HG03469 (cell line): ENCODE results near the gene GRIK4.
"Not testable (repeated sequence)": the region's sequence is repeated elsewhere in the genome, so short reads cannot be mapped to it uniquely, and the experiment has no call there.

Experiments
- ATAC-seq: cut with Tn5 transposase; IDR thresholded peaks from one replicate; pipeline ENCODE4 v1.9.1; 2021; ENCODE audit warnings: mild to moderate bottlenecking, moderate library complexity, moderate number of reproducible peaks; ENCODE audit not compliant: unreplicated experiment

Gene GRIK4

DNA sequence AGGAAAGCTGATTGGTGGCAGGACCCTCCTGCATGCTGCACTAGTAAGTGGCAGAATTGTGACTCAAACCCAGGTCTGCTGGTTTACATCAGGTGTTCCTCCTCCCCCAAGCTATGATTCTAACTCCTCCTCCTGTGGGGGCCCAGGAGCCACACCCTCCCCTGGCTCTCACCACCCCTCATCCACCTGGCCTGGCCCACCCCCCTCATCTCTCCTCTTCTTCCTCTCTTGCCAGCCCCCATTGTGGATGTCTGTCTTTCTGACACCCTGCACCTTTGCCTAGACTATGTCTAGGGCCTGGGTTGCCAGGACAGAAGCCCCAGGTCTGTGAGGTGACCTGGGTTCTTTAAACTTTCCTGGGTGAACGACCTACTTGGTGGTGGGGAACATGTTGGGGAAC, 59.9 kb downstream of the GRIK4 start:
- no peak for ATAC-seq

DNA sequence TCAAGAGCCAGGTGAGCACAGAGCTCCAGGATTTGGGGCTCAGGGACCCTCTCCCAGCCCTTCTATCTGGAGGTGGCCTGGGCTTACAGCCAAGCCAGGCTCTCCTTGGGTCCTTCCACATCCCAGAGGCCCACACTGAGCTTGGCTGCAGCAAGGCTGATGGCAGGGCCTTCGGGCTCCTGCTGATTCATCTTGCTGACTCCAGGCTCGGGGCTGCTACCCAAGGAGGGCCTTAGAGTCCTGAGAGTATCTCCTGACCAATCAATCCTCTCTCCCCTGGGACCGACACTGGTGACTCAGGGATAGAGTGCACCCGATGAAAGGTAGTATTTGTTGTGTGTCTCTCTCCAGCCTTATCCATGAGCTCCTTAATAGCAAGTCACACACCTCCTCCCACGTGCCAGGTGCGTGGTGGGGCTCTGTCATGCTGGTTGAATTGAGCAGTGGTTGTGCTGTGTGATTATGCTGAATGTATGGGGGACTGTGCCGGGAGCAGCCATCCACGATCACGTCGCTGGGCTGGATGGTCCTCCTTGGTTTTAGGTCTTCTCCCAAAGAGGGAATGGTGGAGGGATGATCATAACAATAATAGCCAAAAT, 62.3 kb downstream of the GRIK4 start:
- no peak for ATAC-seq

DNA sequence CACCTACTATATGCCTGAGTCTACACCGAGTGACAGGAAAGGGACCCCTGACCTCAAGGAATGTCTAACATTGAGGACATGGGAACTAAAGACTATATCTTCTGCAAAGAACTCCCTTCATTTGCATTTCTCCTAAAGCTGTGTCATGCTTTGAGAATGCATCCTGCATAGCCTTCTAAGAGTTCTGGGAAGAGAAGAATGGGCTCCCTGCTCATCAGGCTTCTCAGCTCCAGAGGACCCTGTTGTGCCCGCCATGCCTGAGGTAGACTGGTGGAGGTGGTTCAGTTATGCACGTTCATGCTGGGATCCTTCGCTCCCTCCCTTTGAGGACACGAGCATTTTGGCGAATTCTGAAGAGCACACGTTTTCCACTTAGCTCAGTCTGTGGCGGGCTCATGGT, 63.3 kb downstream of the GRIK4 start:
- ATAC-seq = no peak

- ATAC-seq = no peak
Observed at GRCh38 chr11:120575461-120575860, 63.9 kb downstream of the GRIK4 start.

DNA sequence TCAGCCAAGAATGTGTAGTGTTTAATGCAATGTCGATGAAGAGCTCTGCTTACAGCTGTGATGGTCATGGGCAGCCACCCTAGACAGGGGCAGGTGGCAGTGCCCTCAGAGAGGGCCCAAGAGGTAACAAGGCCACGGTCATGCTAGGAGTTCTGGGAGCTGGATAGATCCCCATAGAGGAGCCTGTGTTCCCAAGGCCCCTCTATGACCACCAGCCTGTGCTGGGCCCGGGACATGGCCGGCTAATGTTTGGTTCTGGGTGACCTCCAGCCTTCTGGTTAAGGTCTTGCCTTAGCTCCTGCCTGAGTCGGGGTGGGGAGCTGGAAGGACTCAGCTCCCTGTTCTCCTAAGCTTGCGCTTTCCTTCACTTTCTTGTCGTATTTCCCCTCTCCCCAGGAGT, 65.1 kb downstream of the GRIK4 start:
- no peak for ATAC-seq

DNA sequence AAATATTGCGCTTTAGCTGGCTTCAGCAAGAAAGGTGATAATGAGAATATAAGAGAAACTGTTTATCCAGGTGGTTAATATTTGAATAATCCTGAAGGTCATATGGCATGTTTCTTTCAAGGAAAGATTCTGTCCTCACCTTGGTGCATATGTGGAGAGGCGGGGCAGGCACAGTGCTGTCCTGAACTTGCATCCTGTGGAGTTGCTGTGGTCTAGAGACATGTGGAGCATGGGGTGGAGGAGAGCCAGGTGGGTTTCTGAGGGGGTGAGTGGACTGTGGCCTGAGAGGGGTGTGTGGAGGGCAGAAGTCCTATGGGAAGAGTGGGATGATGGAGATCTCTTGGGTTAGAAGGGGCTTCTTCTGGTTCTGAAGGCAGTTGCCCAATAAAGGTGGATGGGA, 65.5 kb downstream of the GRIK4 start:
- no peak for ATAC-seq

DNA sequence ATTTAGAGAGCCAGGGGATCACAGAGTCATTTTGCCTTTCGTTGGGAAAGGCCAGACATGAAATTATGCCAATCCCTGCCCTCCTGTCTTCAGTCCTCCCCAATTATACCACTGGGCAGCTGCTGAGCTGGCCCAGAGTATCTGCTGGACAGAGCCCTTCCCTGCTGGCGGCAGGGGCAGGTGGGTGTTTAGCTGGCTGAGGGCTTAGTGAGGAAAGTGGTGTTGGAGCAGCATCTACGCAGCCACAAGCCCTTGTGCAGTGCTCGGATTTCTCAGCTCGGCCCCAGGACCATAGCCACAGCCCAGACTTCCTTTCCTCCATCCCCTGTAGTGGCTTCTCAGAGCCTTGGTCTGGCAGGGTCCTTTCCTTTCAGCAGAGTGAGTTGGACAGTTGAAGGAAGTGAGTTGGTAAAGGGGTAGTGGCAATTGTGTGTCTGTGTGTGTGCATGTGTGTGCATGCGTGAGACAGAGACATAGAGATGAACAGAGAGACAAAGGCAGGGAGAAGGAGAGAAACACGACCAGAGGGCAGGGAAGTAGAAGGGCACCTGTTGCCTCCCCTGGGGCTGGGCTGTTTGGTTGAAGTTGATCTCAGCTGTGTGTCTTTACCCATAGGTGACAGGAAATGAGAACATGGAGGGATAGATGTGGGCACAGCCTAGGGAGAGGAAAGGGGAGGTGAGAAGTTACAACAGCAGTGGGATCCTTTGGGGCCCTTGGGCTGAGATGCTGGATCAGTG, 66.2 kb downstream of the GRIK4 start:
- ATAC-seq = no peak

GRCh38 chr11:120578596-120579154, 67.1 kb downstream of the GRIK4 start:
- ATAC-seq = no peak

GRCh38 chr11:120579611-120580031, 68.1 kb downstream of the GRIK4 start:
- no peak for ATAC-seq

- ATAC-seq = no peak
Observed at GRCh38 chr11:120581313-120581712, 69.8 kb downstream of the GRIK4 start.

GRCh38 chr11:120582535-120582934, 71.0 kb downstream of the GRIK4 start:
- ATAC-seq = not testable (repeated sequence)

- ATAC-seq = no peak
Observed at GRCh38 chr11:120586072-120586471, 74.5 kb downstream of the GRIK4 start.

DNA sequence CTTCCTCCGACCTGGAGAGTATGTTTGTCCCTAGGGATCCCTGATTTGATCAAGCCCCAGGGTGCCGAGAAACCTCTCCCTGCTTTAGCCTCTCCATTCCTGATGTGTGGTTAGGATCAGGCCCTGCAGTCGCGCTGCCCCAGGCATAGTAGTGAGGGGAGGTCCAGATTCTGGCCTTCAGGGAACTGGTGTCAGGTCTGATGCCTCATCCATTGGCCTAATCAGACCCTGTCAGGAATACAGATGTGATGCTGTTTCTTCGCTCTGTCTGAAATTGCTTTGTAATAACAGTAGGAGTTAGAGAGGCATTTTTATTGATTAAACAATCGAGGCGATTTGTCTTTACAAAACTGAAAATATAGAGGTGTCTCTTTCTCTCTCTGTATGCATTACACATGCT, 75.2 kb downstream of the GRIK4 start:
- no peak for ATAC-seq

- ATAC-seq = no peak
Observed at GRCh38 chr11:120587299-120587698, 75.8 kb downstream of the GRIK4 start.

DNA sequence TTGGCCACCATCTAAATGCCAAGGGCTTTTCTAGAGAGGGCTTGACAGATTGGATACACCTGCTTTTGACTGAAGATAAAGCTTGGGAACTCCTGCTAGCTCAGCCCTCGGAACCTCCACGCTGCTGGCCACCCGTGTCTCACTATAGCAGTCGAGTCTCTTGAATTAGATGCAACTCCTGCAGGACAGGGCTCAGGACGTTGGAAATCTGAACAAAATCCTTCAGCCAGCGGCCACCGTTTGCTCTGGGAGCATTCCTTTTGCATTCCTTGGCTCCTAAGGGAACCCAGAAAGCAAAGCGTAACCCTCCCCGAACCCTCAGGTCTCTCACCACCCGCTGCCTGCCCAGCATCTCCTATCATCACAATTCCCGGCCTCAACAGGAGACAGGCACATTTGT, 77.8 kb downstream of the GRIK4 start:
- ATAC-seq = no peak

GRCh38 chr11:120590472-120590871, 78.9 kb downstream of the GRIK4 start:
- ATAC-seq = no peak

DNA sequence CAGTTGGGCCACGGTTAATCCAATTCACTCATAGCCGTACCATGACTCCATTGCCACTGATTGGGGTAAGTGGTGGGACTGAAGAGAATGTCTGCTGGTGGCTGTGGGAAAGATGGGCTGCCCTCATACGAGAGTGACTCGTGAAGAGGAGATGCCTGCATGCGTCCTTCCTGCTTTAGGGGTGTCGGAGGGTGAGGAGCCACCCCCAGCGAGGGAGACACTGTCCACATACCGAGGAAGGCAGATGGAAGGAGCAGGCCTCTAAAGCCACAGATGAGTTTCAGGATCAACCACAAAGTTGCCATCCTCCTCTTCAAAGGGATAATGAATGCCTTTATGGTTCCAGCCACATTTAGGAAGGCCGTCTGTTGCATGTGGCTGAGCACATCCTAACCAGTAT, 83.2 kb downstream of the GRIK4 start:
- no peak for ATAC-seq

- no peak for ATAC-seq
Observed at GRCh38 chr11:120595557-120595956, 84.0 kb downstream of the GRIK4 start.

DNA sequence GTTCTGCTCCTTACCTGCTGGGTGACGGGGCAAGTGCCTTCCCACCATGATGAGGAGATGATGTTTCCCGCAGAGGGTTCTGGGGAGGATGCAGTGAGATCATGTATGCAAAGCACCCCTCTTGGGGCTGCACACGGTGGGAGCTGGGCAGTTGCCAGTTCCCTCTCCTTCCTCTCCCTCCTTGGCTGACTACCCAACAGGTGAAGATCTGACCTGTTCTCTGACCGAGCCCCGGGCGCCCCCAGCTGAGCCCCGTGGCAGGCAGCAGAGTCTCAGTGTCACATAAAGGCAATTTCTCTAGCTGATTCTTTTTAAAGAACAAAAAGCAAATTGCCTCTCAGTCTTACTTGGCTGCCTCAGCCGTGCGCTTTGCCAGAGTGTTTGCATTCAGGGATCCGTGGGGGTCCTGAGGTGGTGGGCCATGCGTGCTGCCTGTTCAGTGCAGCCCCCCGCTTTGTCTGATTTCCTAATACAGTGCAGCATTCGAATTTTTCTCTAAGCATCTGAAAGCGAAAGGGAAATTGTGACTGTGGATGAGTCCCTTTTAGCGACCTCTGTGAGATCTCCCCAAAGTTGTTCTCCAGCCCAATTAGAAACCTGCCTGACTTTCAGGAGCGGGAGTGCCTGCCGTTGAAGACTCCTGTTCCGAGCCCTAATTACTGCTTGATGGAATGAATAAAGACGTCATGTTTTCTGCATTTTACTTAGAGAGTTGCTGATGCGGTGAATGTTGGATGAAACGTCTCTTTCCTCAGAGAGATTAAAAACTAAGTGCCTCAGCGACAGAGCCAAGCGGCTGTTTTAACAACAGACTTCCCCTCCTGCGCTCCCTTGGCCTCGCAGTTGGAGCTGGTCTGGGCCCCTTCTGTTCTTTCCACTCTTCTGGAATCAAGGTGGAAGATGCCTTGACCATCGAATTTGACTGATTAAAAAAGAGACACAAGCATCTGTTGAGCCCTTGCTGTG, 86.0 kb downstream of the GRIK4 start:
- no peak for ATAC-seq

GRCh38 chr11:120598517-120599257, 87.1 kb downstream of the GRIK4 start:
- no peak for ATAC-seq
